Naive thymus-derived CD4-positive, alpha-beta T cell (primary cell): ENCODE measurements around the gene IRF4. TPM values are rescaled to one million over a fixed set of nuclear protein-coding genes. Genes with fewer than 3 reads are reported as not detected.
A peak's percentile ranks its signal among the peaks of the same experiment; 100 is the strongest.

Experiments used
- ATAC-seq: fragments of 150-1000 bp; cut with Tn5 transposase; 2 replicates; pipeline ENCODE4 v1.10.0; 2021; ENCODE audit warnings: mild to moderate bottlenecking, moderate library complexity
- CTCF ChIA-PET: fragments of 350-600 bp; sonication (Branson Sonifier 250); formaldehyde crosslinking; loops from one replicate; lab custom pipeline; 2021; ENCODE audit warnings: antibody characterized with exemption; lab: Charles Lee
- POLR2A ChIA-PET: fragments of 350-600 bp; sonication (Branson Sonifier 250); formaldehyde crosslinking; loops from one replicate; lab custom pipeline; 2021; ENCODE audit warnings: antibody characterized with exemption, inconsistent platforms; lab: Charles Lee
- DNase-seq, 9 donors: peaks; one replicate each; pipeline versions ENCODE4 v3.0.0 to v3.0.0-alpha.2; 2020 to 2022; ENCODE audit warnings: mixed read lengths in 1 of 9
- H3K27ac ChIP-seq: one replicate; pipeline ENCODE4 v1.7.0; 2013; ENCODE audit warnings: mild to moderate bottlenecking, low read depth, low read length, moderate library complexity
- H3K27me3 ChIP-seq, 2 donors: one replicate each; pipeline ENCODE4 v1.7.0; 2013; ENCODE audit warnings: low read length in 2 of 2, mild to moderate bottlenecking in 2 of 2, moderate library complexity in 2 of 2; ENCODE audit not compliant: control insufficient read depth in 2 of 2, insufficient read depth in 2 of 2
- H3K36me3 ChIP-seq, 3 experiments: 1 replicate in 2 of 3; 2 replicates in 1 of 3; pipeline ENCODE4 v1.7.0; 2013; ENCODE audit warnings: low read length in 3 of 3, mild to moderate bottlenecking in 3 of 3, moderate library complexity in 1 of 3; ENCODE audit not compliant: insufficient read depth in 3 of 3, control insufficient read depth in 2 of 3
- H3K4me1 ChIP-seq, 2 donors: one replicate each; pipeline ENCODE4 v1.7.0; 2013; ENCODE audit warnings: low read length in 2 of 2, mild to moderate bottlenecking in 2 of 2, moderate library complexity in 1 of 2; ENCODE audit not compliant: control insufficient read depth in 2 of 2, insufficient read depth in 2 of 2
- H3K4me3 ChIP-seq: 2 replicates; pipeline ENCODE4 v1.7.0; 2013; ENCODE audit warnings: mild to moderate bottlenecking, low read length
- H3K9me3 ChIP-seq, 3 experiments: 1 replicate in 2 of 3; 2 replicates in 1 of 3; pipeline ENCODE4 v1.7.0; 2013; ENCODE audit warnings: low read length in 3 of 3; ENCODE audit not compliant: control insufficient read depth in 2 of 3
- H3K27ac Mint-ChIP-seq, 9 donors: one replicate each; pipeline ENCODE4 v1.8.0; 2020 to 2022; ENCODE audit warnings: mixed read lengths in 9 of 9, mild to moderate bottlenecking in 8 of 9, moderate library complexity in 5 of 9, inconsistent platforms in 2 of 9
- H3K27me3 Mint-ChIP-seq, 5 donors: one replicate each; pipeline ENCODE4 v1.8.0; 2021 to 2022; ENCODE audit warnings: mixed read lengths in 5 of 5, mild to moderate bottlenecking in 1 of 5
- H3K36me3 Mint-ChIP-seq, 5 donors: one replicate each; pipeline ENCODE4 v1.8.0; 2020 to 2022; ENCODE audit warnings: mixed read lengths in 5 of 5, mild to moderate bottlenecking in 3 of 5, inconsistent platforms in 1 of 5
- H3K4me1 Mint-ChIP-seq, 7 donors: one replicate each; pipeline ENCODE4 v1.8.0; 2020 to 2022; ENCODE audit warnings: mixed read lengths in 7 of 7, mild to moderate bottlenecking in 3 of 7, inconsistent platforms in 1 of 7
- H3K4me3 Mint-ChIP-seq, 10 donors: one replicate each; pipeline ENCODE4 v1.8.0; 2020 to 2022; ENCODE audit warnings: mild to moderate bottlenecking in 10 of 10, mixed read lengths in 10 of 10, moderate library complexity in 6 of 10, inconsistent platforms in 2 of 10
- H3K9me3 Mint-ChIP-seq, 11 donors: one replicate each; pipeline ENCODE4 v1.8.0; 2020 to 2022; ENCODE audit warnings: mixed read lengths in 11 of 11, mild to moderate bottlenecking in 4 of 11, inconsistent platforms in 1 of 11, moderate library complexity in 1 of 11
- intact Hi-C, 2 donors: fragments of 100-400 bp; cut with micrococcal nuclease; formaldehyde crosslinking; loops; one replicate each; pipeline ENCODE4 v1.15.1; 2023
- polyA plus RNA-seq, 2 donors: library from polyadenylated mRNA; unstranded; fragments of 300-500 nt; fragmentation: Illumina TruSeq; gene quantifications; one replicate each; pipeline ENCODE4 v1.2.3, GENCODE V29; 2021
- total RNA-seq, 6 experiments: library from RNA in 5 of 6; stranded (reverse) in 5 of 6; gene quantifications; 1 replicate in 5 of 6; 2 replicates in 1 of 6; pipeline ENCODE4 v1.2.3 and lab custom pipeline; 2021 to 2026

The IRF4 gene
- total and polyA plus RNA-seq, 7 experiments from 2014 or later, result 3.2 to 175 (median 13.0) TPM

- H3K4me1 Mint-ChIP-seq, result peaks cover 29 to 71% (median 35%) of the 10 kb centered on the region in 7 donors
These were observed 2.1 kb downstream of the IRF4 start for GRCh38 chr6:393391-394221.

GRCh38 chr6:394641-395289 lies 3.2 kb downstream of the IRF4 start:
- Mint-ChIP-seq H3K36me3 (peaks cover 0 to 49% (median 5%) of the 10 kb centered on the region in 5 donors), H3K4me3 (peak overlapping the region in 8 of 10 donors; percentile 46 to 96 (median 69)), H3K9me3 (no peaks in the 10 kb centered on the region), H3K27ac (peak overlapping the region in 3 of 9 donors; percentile 56 to 77 (median 63)), H3K27me3 (peaks cover 0 to 8% (median 3%) of the 10 kb centered on the region in 5 donors), H3K4me1 (peaks cover 24 to 71% (median 35%) of the 10 kb centered on the region in 7 donors)
- no peaks in the 10 kb centered on the region for H3K9me3 ChIP-seq
- no peak for DNase-seq
- intact Hi-C loops, result loop anchor here in 1 of 2 donors (5.0 kb wide), 3 partner anchors 298 to 988 kb away; partner anchors contain the start of gene EXOC2
- ChIA-PET POLR2A (interaction anchor here (0.8 to 0.9 kb wide), 2 partner anchors 8 to 96 kb away, joined by 3 read pairs; no protein-coding TSS in a partner anchor), CTCF (interaction anchor here (1.0 to 4.0 kb wide), 2 partner anchors 9 to 207 kb away, joined by 3 to 18 read pairs; no protein-coding TSS in a partner anchor)
- peaks cover 0 to 23% (median 0%) of the 10 kb centered on the region in 3 experiments for H3K36me3 ChIP-seq
- H3K4me1 ChIP-seq, result peaks cover 12 to 19% of the 10 kb centered on the region in 2 donors
- ATAC-seq, result no peak
- no peak overlapping the region for H3K4me3 ChIP-seq
- H3K27ac ChIP-seq, result no peak overlapping the region
- no peaks in the 10 kb centered on the region for H3K27me3 ChIP-seq

More at GRCh38 chr6:393391-394221, 2.1 kb downstream of the IRF4 start:
- ChIA-PET POLR2A (interaction anchor here (0.8 to 3.8 kb wide), 5 partner anchors 10 to 112 kb away, joined by 3 to 34 read pairs (median 5); no protein-coding TSS in a partner anchor), CTCF (interaction anchor here (4.0 kb wide), 1 partner anchor 10 kb away, joined by 18 read pairs; no protein-coding TSS in a partner anchor)
- H3K9me3 ChIP-seq, result no peaks in the 10 kb centered on the region
- H3K36me3 ChIP-seq, result peaks cover 0 to 23% (median 0%) of the 10 kb centered on the region in 3 experiments
- peaks cover 0 to 17% (median 3%) of the 10 kb centered on the region in 5 donors for H3K27me3 Mint-ChIP-seq
- H3K27me3 ChIP-seq, result no peaks in the 10 kb centered on the region
- peak overlapping the region; percentile 28 to 94 (median 83) for H3K27ac Mint-ChIP-seq
- H3K27ac ChIP-seq, result no peak overlapping the region
- no peaks in the 10 kb centered on the region for H3K9me3 Mint-ChIP-seq
- peaks cover 0 to 40% (median 4%) of the 10 kb centered on the region in 5 donors for H3K36me3 Mint-ChIP-seq
- peak overlapping the region; percentile 91 to 100 (median 96) for H3K4me3 Mint-ChIP-seq
- peak overlapping the region; percentile 72 for H3K4me3 ChIP-seq
- DNase-seq (peak in 1 of 9 donors; percentile 51), ATAC-seq (peak; percentile 3)
- intact Hi-C loops, result loop anchor here (1.0 to 5.0 kb wide), 4 partner anchors 11 to 989 kb away; partner anchors contain the start of gene EXOC2 (in 1 of the 2)
- peaks cover 13 to 16% of the 10 kb centered on the region in 2 donors for H3K4me1 ChIP-seq

GRCh38 chr6:395432-396125 lies 4.0 kb downstream of the IRF4 start:
- POLR2A ChIA-PET, result interaction anchor here (1.4 kb wide), 1 partner anchor 9 kb away, joined by 4 read pairs; no protein-coding TSS in a partner anchor
- H3K27ac ChIP-seq, result no peak overlapping the region
- peaks cover 18 to 70% (median 33%) of the 10 kb centered on the region in 7 donors for H3K4me1 Mint-ChIP-seq

GRCh38 chr6:396126-396520 lies 4.6 kb downstream of the IRF4 start:
- Histone ChIP-seq H3K27me3 (no peaks in the 10 kb centered on the region), H3K9me3 (no peaks in the 10 kb centered on the region), H3K4me1 (peaks cover 8 to 10% of the 10 kb centered on the region in 2 donors), H3K36me3 (peaks cover 0 to 25% (median 0%) of the 10 kb centered on the region in 3 experiments), H3K4me3 (no peak overlapping the region), H3K27ac (no peak overlapping the region)
- ChIA-PET CTCF (no interaction called here), POLR2A (interaction anchor here (1.4 kb wide), 1 partner anchor 8 kb away, joined by 4 read pairs; no protein-coding TSS in a partner anchor)
- peaks cover 18 to 70% (median 28%) of the 10 kb centered on the region in 7 donors for H3K4me1 Mint-ChIP-seq
- H3K27ac Mint-ChIP-seq, result peak overlapping the region in 3 of 9 donors; percentile 37 to 58 (median 43)
- peaks cover 0 to 58% (median 8%) of the 10 kb centered on the region in 5 donors for H3K36me3 Mint-ChIP-seq
- H3K9me3 Mint-ChIP-seq, result no peaks in the 10 kb centered on the region
- peaks cover 0 to 6% (median 3%) of the 10 kb centered on the region in 5 donors for H3K27me3 Mint-ChIP-seq
- peak overlapping the region in 1 of 10 donors; percentile 71 for H3K4me3 Mint-ChIP-seq
- intact Hi-C loops, result no loop called here
- DNase-seq (no peak), ATAC-seq (no peak)

More at GRCh38 chr6:395432-396125, 4.0 kb downstream of the IRF4 start:
- Mint-ChIP-seq H3K9me3 (no peaks in the 10 kb centered on the region), H3K4me3 (peak overlapping the region in 2 of 10 donors; percentile 39 to 71), H3K36me3 (peaks cover 0 to 54% (median 5%) of the 10 kb centered on the region in 5 donors), H3K27ac (peak overlapping the region in 3 of 9 donors; percentile 37 to 58 (median 43)), H3K27me3 (peaks cover 0 to 6% (median 3%) of the 10 kb centered on the region in 5 donors)
- DNase-seq (no peak), ATAC-seq (no peak)
- H3K36me3 ChIP-seq, result peaks cover 0 to 23% (median 0%) of the 10 kb centered on the region in 3 experiments
- intact Hi-C loops, result no loop called here
- H3K4me3 ChIP-seq, result no peak overlapping the region
- CTCF ChIA-PET, result no interaction called here
- H3K4me1 ChIP-seq, result peaks cover 11 to 13% of the 10 kb centered on the region in 2 donors
- H3K9me3 ChIP-seq, result no peaks in the 10 kb centered on the region
- H3K27me3 ChIP-seq, result no peaks in the 10 kb centered on the region

DNA sequence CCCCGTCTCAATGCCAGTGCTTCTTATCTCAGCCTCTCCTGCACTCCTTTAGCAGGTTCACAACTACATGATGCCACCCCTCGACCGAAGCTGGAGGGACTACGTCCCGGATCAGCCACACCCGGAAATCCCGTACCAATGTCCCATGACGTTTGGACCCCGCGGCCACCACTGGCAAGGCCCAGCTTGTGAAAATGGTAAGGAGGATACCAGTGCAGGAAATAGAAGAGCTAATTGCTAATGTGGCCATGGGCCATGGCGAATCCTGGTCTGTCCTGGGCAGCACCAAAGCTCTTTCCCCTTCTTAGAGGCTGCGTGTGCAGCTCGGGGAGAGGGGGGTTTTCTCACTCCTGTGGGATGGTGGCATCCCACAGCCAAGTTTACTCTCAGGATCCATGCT lies 5.5 kb downstream of the IRF4 start:
- peaks cover 8 to 10% of the 10 kb centered on the region in 2 donors for H3K4me1 ChIP-seq
- ChIA-PET CTCF (no interaction called here), POLR2A (interaction anchor here (0.6 kb wide), 1 partner anchor 79 kb away, joined by 3 read pairs; no protein-coding TSS in a partner anchor)
- peaks cover 0 to 29% (median 0%) of the 10 kb centered on the region in 3 experiments for H3K36me3 ChIP-seq
- Mint-ChIP-seq H3K9me3 (no peaks in the 10 kb centered on the region), H3K27me3 (peaks cover 0 to 6% (median 3%) of the 10 kb centered on the region in 5 donors), H3K4me3 (peak overlapping the region in 1 of 10 donors; percentile 63), H3K36me3 (peaks cover 0 to 68% (median 10%) of the 10 kb centered on the region in 5 donors), H3K4me1 (peaks cover 18 to 76% (median 30%) of the 10 kb centered on the region in 7 donors), H3K27ac (peak overlapping the region in 2 of 9 donors; percentile 60 to 75)
- no peak for DNase-seq
- intact Hi-C loops, result no loop called here
- H3K4me3 ChIP-seq, result no peak overlapping the region
- ATAC-seq, result no peak
- no peaks in the 10 kb centered on the region for H3K27me3 ChIP-seq
- H3K27ac ChIP-seq, result no peak overlapping the region
- H3K9me3 ChIP-seq, result no peaks in the 10 kb centered on the region
